HUDEP-2 (cell line): ENCODE measurements around the gene PPP2R5C.
"Not testable (repeated sequence)": the region's sequence is repeated elsewhere in the genome, so short reads cannot be mapped to it uniquely, and the experiment has no call there.

Experiments used
- DNase-seq, 76 experiments: peaks; one replicate each; lab custom pipeline; 2025; ENCODE audit not compliant: unreplicated experiment in 76 of 76; lab: John Stamatoyannopoulos, UW

The PPP2R5C gene

GRCh38 chr14:101726295-101726953 is 35.1 kb upstream of the PPP2R5C start:
- peak in 1 of 76 experiments; percentile 2 for DNase-seq

GRCh38 chr14:101726954-101727302 is 34.6 kb upstream of the PPP2R5C start:
- DNase-seq, result no peak

GRCh38 chr14:101727611-101728366 is 33.7 kb upstream of the PPP2R5C start:
- DNase-seq, result no peak

GRCh38 chr14:101728367-101728742 is 33.2 kb upstream of the PPP2R5C start:
- DNase-seq, result no peak

GRCh38 chr14:101729382-101729781 is 32.1 kb upstream of the PPP2R5C start:
- no peak for DNase-seq

- not testable (repeated sequence) for DNase-seq
Measured at GRCh38 chr14:101730157-101730556, 31.4 kb upstream of the PPP2R5C start.

- DNase-seq, result no peak
Measured at GRCh38 chr14:101730626-101731186, 30.8 kb upstream of the PPP2R5C start.

GRCh38 chr14:101731187-101732080 is 30.1 kb upstream of the PPP2R5C start:
- DNase-seq, result peak in 16 of 76 experiments; percentile 10 to 41 (median 24)

GRCh38 chr14:101732118-101732517 is 29.4 kb upstream of the PPP2R5C start:
- no peak for DNase-seq

GRCh38 chr14:101733211-101733610 is 28.3 kb upstream of the PPP2R5C start:
- peak in 8 of 76 experiments; percentile 7 to 32 (median 14) for DNase-seq

- DNase-seq, result no peak
Measured at GRCh38 chr14:101734246-101734847, 27.2 kb upstream of the PPP2R5C start.

- no peak for DNase-seq
Measured at GRCh38 chr14:101735453-101735852, 26.1 kb upstream of the PPP2R5C start.

GRCh38 chr14:101736071-101736470 is 25.4 kb upstream of the PPP2R5C start:
- no peak for DNase-seq

GRCh38 chr14:101736585-101736984 is 24.9 kb upstream of the PPP2R5C start:
- DNase-seq, result no peak

- no peak for DNase-seq
Measured at GRCh38 chr14:101737414-101738339, 23.8 kb upstream of the PPP2R5C start.

- DNase-seq, result no peak
Measured at GRCh38 chr14:101738703-101739320, 22.7 kb upstream of the PPP2R5C start.

- no peak for DNase-seq
Measured at GRCh38 chr14:101739446-101740141, 21.9 kb upstream of the PPP2R5C start.

- DNase-seq, result no peak
Measured at GRCh38 chr14:101740981-101741380, 20.5 kb upstream of the PPP2R5C start.
